NB4 (cell line): ENCODE data around the gene TBX21.

Experiments
- POLR2A ChIP-seq: IDR thresholded peaks from 2 replicates; pipeline ENCODE4 v1.6.1; 2011; ENCODE audit warnings: mild to moderate bottlenecking; ENCODE audit not compliant: insufficient read length; ENCODE audit errors: extremely low read depth
- TF ChIP-seq, protein P1 (sequence below): IDR thresholded peaks from 2 replicates; pipeline ENCODE4 v1.6.1; 2011; ENCODE audit warnings: low read depth, low read length
- TF ChIP-seq, protein P2 (sequence below): IDR thresholded peaks from one replicate; pipeline ENCODE4 v1.5.1; 2012; ENCODE audit warnings: low read depth, low read length

DNA sequence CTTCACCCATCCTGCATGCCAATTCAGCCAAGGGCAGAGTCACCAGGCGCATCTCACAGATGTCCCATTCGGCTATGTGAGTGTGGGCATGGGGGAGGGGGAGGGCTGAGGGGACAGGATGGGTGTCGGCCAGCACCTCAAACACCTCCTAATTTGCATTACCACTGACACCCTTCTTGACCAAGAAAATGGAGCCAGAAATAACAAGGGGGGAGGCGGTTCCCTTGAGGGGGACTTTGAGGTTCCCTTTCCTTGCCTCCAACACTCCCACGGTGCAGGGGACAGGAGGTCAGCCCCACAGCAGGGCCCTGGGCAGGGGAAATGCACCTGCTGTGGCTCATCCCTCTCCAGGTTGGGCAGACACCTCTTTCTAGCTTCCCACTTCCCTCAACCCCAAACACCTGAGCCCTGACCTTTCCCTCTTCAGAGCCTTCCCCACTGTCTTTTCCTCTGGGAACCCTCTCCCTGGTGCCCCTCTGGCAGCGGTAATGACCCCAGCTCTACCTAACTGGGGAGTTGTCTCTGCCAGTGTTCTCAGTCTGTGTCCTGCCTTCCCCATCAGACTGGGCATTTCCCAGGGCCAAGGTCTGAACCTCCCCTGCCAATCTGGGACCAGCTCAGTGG, 18.2 kb upstream of the TBX21 start:
- TF ChIP-seq, protein P1, sequence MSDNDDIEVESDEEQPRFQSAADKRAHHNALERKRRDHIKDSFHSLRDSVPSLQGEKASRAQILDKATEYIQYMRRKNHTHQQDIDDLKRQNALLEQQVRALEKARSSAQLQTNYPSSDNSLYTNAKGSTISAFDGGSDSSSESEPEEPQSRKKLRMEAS: no peak
- TF ChIP-seq, protein P2, sequence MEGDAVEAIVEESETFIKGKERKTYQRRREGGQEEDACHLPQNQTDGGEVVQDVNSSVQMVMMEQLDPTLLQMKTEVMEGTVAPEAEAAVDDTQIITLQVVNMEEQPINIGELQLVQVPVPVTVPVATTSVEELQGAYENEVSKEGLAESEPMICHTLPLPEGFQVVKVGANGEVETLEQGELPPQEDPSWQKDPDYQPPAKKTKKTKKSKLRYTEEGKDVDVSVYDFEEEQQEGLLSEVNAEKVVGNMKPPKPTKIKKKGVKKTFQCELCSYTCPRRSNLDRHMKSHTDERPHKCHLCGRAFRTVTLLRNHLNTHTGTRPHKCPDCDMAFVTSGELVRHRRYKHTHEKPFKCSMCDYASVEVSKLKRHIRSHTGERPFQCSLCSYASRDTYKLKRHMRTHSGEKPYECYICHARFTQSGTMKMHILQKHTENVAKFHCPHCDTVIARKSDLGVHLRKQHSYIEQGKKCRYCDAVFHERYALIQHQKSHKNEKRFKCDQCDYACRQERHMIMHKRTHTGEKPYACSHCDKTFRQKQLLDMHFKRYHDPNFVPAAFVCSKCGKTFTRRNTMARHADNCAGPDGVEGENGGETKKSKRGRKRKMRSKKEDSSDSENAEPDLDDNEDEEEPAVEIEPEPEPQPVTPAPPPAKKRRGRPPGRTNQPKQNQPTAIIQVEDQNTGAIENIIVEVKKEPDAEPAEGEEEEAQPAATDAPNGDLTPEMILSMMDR: no peak
- TF ChIP-seq POLR2A: no peak
